Astrocyte of the spinal cord (primary cell): ENCODE measurements around the gene GPR37L1.

ENCODE experiments used
- DNase-seq: peaks from one replicate; pipeline ENCODE4 v3.0.0; 2011; ENCODE audit warnings: low read depth, low spot score
- H3K4me3 ChIP-seq: 2 replicates; pipeline ENCODE4 v1.5.1; 2011; ENCODE audit warnings: low read depth, mild to moderate bottlenecking, low read length, moderate library complexity
- in situ Hi-C: cut with HindIII; loops from 2 replicates; pipeline ENCODE4 v1.10.0; 2017; ENCODE audit warnings: low sequenced_read_pairs
- TF ChIP-seq, protein P1 (sequence below): IDR thresholded peaks from 2 replicates; pipeline ENCODE4 v1.5.1; 2012; ENCODE audit warnings: low read depth, mild to moderate bottlenecking, low read length, inconsistent platforms

GPR37L1 gene

DNA sequence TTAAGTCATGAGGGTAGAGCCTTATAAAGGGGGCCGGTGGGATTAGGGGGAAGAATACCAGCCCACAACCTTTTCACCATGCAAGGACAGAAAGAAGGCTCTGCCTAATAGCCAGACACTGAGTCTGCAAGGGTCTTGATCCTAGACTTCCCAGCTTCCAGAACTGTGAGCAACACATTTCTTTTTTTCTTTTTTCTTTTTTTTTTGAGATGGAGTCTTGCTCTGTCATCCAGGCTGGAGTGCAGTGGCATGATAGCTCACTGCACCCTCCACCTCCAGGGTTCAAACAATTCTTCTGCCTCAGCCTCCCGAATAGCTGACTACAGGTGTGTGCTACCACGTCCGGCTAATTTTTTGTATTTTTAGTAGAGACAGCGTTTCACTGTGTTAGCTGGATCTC lies 23.6 kb downstream of the GPR37L1 start:
- H3K4me3 ChIP-seq = no peak overlapping the region
- no peak for DNase-seq
- TF ChIP-seq, protein P1, sequence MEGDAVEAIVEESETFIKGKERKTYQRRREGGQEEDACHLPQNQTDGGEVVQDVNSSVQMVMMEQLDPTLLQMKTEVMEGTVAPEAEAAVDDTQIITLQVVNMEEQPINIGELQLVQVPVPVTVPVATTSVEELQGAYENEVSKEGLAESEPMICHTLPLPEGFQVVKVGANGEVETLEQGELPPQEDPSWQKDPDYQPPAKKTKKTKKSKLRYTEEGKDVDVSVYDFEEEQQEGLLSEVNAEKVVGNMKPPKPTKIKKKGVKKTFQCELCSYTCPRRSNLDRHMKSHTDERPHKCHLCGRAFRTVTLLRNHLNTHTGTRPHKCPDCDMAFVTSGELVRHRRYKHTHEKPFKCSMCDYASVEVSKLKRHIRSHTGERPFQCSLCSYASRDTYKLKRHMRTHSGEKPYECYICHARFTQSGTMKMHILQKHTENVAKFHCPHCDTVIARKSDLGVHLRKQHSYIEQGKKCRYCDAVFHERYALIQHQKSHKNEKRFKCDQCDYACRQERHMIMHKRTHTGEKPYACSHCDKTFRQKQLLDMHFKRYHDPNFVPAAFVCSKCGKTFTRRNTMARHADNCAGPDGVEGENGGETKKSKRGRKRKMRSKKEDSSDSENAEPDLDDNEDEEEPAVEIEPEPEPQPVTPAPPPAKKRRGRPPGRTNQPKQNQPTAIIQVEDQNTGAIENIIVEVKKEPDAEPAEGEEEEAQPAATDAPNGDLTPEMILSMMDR = no peak
- in situ Hi-C loops = no loop called here

DNA sequence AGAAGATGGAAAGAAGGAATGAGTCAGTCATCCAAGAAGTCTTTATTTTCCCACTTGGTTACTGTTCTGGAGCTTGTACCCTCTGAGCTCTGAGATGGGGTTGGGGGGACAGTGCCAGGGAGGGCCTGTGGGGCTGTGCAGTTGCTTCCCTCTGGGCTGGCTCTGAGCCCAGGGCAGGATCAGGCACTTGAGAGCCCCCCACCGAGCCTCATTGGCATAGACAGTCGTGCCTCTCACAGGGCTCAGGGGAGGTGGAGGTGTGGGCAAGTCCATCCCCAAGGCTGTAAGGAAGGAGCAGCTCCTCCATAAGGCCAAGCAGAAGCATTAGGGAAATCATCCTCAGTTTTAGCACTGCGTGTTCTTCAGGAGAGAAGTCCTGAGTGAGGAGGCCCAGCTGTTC lies 24.3 kb downstream of the GPR37L1 start:
- TF ChIP-seq, protein P1 = no peak
- in situ Hi-C loops = no loop called here

DNA sequence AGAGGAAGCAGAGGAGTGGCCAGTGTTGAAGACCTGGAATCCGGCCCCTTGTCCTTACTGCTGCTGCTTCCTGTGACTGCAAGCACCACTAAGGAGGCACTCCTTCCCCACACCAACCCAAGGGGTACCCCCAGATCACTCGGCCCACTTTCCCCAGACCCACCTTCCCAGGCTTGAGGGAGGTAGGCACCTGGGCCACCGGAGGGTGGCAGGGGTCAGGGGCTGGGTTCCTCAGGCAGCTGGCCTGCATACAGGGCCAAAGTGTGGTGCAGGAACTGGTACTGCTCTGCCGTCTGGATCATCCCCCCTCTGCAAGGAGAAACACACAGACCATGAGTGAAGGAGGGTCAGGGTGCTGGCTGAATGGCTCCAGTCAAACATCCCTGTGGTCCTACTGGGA lies 25.7 kb downstream of the GPR37L1 start:
- in situ Hi-C loops = no loop called here
- H3K4me3 ChIP-seq = no peak overlapping the region
- no peak for DNase-seq
- TF ChIP-seq, protein P1 = no peak

More for the DNA sequence above, 24.3 kb downstream of the GPR37L1 start:
- H3K4me3 ChIP-seq = no peak overlapping the region
- DNase-seq = no peak

DNA sequence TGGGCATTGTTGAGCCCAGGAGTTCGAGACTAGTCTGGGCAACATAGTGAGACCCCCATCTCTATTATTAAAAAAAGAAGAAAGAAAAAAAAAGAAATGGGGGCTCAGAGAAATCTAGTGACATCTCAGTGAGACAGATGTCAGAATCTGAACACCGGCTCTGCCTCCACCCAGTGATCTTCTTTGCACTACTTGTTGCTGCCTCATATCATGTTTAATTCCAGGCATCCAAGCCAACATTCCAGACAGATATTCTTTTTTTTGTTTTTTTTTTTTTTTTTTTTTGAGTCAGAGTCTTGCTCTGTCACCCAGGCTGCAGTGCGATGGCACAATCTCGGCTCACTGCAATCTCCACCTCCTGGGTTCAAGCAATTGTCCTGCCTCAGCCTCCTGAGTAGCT lies 26.8 kb downstream of the GPR37L1 start:
- in situ Hi-C loops = no loop called here

DNA sequence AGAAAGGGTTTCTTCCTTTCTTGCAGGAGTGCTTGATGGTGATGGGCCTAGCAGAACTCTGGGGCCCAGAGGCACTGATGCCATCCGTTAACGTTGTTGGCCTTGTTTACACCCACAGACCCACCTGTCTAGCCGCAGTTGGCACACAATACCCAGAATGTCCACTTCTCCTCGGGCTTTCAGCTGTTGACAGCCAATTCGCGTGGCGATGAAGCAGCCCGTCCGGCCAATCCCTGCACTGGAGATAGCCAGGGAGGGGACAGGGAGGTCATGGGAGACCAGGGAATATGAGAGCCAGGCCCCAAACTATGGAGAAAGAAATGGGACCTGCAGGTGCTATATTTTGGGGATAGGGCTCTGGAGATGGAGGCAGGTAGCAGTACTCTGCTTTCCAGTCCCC lies 27.5 kb downstream of the GPR37L1 start:
- no peak for DNase-seq
- TF ChIP-seq, protein P1 = no peak
- no peak overlapping the region for H3K4me3 ChIP-seq
- in situ Hi-C loops = no loop called here

More for the DNA sequence above, 26.8 kb downstream of the GPR37L1 start:
- DNase-seq = no peak
- TF ChIP-seq, protein P1 = no peak
- no peak overlapping the region for H3K4me3 ChIP-seq

DNA sequence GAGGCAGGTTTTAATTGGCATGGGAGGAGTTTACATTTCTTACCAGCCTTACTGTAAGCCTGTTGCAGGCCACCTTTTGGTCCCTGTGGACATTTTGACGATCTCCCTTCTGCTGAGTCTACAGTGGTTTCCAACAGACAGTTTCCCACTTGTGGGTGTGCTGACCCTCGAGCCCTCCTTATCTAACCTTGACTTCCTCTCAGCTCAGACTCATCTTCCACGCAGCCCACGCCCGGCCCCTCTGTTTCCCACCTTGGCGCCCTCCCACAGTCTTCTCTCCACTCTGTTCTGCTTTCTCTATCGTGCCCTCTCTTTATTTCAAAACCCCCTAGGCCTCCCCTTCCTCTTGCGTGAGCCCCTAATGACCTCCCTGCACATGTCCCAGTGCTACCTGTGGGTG lies 27.9 kb downstream of the GPR37L1 start:
- in situ Hi-C loops = no loop called here
- H3K4me3 ChIP-seq = no peak overlapping the region
- TF ChIP-seq, protein P1 = no peak
- no peak for DNase-seq

DNA sequence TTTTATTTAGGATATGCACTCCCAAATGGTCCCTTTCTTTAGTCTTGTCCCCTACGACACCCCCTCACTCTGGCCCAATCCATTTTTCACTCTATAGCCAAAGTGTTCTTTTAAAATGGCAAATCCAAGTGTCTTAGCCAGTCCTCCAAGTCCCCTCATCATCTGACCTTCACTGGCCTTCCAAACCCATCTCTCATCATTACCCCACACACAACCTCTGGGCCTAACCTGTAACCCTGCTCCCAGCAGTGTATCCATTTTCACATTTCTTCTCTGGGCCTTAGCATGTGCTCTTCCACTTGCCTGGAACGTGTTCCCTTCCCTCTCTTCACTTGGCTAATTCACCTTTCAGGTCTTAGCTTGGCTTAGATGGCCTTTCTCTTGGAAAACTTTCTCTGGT lies 28.3 kb downstream of the GPR37L1 start:
- no peak for DNase-seq
- in situ Hi-C loops = no loop called here
- H3K4me3 ChIP-seq = no peak overlapping the region
- TF ChIP-seq, protein P1 = no peak
